ENCODE data around the gene PQBP1.

Gene PQBP1

DNA sequence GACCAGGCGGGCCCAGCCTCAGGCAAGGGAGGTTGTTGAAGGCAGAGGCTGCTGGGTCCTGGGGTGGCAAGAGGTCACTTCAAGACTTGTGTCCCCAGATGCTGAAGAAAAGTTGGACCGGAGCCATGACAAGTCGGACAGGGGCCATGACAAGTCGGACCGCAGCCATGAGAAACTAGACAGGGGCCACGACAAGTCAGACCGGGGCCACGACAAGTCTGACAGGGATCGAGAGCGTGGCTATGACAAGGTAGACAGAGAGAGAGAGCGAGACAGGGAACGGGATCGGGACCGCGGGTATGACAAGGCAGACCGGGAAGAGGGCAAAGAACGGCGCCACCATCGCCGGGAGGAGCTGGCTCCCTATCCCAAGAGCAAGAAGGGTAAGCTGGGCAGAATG lies 4.4 kb downstream of the PQBP1 start:
- no peak for DNase-seq

- no peak for DNase-seq
Observed at GRCh38 chrX:48902776-48903175, 5.0 kb downstream of the PQBP1 start.

DNA sequence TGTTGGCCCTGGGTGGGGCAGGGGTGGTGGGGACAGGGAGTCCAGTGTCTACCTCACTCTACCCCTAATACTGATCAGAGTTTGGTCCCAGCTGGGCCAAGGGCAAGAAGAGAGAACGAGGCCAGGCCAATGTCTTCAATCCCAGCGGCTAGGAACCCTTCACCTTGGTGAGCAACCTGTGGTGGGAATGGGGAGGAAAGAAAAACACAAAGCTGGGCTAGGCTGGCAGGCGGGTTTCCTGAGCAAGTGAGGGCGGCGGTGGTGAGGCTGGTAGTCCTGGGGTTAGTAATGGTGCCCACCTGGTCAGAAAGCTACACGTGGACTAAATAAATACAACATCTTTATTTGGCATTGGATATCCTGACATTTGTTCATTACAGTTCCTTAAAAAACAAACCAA lies 5.6 kb downstream of the PQBP1 start:
- no peak for DNase-seq

DNA sequence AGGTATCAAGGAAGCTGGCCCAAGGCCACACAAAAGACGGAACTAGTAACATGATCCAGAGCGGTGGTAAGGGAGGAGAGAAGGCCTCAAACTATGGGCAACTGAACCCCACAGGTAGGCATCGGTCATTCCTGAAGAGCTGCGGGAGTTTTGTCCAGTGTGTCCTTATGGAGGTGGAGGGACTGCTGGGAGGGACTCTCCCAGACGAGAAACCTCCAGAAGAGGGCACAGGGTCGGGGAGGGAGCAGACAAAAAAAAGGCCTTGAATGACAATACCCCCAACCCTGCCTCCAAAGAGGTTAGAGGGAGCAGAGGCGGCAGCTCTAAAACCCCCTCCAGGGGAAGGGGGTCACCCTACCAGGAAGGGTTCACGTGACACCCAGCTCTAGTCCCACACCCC lies 6.5 kb downstream of the PQBP1 start:
- DNase-seq: no peak

- no peak for DNase-seq
Observed at GRCh38 chrX:48904626-48905025, 6.9 kb downstream of the PQBP1 start.

DNA sequence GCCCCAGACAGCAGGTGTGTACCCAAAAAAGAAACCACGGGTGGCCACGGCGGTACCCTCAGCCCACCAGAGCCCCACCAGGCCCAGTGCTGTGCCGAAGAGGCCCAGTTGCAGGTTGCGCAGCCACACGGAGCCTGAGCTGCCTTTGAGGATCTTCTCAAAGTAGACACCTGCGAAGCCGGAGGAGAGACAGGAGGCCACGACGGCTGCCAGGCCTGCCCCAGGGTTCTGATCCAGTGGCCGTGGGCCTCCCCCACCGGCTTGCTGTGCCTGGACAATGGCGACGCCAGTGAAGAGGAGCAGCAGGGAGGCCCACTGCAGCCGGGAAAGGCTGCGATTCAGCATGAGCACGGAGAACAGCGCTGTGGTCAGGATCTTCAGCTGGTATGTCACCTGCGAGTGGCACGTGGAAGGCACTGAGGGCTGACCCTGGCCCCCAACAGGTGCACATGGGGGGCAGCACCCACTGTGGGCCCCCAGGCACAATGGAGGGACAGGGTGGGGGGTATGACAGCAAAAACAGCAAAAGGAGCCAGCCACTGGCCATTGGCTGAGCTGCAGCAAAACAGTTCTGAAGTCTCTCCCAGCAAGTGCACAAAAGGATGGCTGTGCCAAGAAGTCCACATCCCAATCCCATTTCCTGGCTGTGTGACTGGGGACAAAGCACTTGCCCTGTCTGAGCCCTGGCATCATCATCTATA lies 7.5 kb downstream of the PQBP1 start:
- no peak for DNase-seq

DNA sequence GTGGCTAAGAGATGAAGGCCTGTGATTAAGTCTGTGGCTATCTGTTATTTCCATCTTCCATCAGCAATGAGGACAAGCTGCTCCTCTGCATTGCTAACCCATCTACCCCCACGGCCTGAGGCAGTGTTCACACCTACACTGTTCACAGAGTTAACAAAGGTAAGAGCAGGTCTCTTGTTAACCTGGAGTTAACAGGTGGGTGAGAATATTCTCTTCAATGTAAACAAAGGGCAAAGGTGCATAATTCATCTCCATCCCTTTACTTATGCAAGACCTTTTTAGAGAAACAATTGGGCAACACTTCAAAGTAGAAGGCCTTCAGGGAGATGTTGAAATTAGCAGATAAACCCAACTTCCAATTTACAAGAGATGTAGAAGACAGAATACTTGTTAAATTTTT lies 10.9 kb downstream of the PQBP1 start:
- DNase-seq: no peak

DNA sequence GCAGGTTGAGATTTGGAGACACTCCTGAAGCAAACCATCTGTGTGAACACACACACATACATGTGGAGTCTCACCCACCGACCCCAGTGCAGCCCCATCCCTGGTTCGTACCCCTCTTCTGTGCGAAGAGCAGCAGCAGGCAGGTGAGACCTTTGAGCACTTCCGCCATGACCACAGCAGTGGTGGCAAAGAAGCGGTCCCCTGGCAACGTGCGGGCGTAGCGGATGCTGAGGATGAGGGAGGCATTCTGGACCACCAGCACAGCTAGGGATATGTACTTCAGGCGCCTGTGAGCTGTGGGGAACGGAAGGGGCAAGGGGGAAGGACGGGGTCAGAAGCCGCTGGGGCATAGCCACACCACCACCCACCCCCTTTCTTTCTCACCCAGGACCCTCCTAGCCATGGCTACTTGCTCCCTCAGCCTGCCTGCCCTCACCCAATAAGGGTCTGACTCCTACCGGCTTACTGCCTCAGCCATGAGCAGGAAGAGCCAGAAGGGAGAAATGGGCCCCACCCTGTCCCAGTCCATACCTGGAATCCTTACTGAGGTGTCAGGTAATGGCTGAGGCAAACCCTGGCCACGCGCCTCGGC lies 12.1 kb downstream of the PQBP1 start:
- DNase-seq: no peak

DNA sequence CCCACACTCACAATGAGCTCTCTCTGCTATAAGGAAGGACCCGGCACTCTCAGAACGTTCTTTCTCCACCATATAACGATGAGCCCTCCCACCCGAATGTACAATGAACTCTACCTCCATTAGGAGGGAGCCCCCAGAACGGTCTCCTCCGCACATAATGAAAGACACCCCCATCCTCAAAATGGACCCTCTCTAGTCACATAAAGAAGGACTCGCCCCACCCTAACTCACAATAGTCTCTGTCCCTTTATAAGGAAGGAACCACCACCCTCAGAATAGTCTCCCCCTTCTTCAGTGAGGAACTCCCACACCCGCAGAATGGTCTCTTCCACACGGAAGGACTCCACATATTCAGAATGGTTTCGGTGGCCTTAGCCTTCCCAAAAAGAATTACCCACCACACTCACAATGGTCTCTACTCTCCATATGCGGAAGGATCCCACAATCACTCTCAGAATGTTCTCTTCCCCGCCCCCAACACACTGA lies 13.2 kb downstream of the PQBP1 start:
- DNase-seq: peak; percentile 55

DNA sequence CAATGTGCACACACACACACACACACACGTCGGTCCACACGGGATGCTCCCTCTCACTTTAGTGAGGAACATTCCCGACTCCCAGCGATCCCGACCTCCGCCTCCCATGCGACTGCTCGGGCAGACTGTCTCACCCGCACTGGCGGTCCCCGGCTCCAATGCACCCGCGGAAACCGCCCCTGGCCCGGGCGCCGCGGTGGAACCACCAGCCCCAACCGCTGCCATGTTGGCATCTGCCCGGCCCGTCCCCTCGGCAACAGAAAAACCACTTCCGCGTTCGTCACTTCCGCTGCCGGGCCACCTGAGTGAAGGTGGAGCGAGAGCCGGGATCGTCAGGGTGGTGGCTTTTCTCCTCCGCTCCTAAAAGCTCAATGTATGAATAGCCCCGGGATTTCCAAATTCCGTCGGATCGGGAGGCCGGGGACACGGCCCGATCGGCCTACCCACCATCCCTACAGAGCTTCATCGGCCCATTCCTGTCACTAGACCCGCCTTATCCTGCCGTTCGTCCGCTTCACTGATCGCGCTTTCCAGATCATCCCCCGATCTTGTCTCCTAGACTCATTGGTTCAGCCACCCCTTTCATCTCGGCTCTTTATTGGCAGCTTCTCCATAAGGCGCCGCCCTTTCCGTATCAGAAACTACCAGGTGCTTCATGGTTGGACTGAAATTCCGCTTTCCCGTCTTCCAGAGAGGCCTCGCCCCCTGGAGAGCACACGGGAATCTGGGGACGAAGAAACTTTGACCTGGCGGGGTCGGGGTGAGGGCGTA lies 13.9 kb downstream of the PQBP1 start, which contains the start of gene SLC35A2:
TSS of gene SLC35A2 (minus strand) at position 235 of the 771 bp plus-strand sequence. CDS start at position 225, 10 bp downstream.
- DNase-seq: peak; percentile 68

GRCh38 chrX:48913605-48914366 lies 16.1 kb downstream of the PQBP1 start:
- no peak for DNase-seq

DNA sequence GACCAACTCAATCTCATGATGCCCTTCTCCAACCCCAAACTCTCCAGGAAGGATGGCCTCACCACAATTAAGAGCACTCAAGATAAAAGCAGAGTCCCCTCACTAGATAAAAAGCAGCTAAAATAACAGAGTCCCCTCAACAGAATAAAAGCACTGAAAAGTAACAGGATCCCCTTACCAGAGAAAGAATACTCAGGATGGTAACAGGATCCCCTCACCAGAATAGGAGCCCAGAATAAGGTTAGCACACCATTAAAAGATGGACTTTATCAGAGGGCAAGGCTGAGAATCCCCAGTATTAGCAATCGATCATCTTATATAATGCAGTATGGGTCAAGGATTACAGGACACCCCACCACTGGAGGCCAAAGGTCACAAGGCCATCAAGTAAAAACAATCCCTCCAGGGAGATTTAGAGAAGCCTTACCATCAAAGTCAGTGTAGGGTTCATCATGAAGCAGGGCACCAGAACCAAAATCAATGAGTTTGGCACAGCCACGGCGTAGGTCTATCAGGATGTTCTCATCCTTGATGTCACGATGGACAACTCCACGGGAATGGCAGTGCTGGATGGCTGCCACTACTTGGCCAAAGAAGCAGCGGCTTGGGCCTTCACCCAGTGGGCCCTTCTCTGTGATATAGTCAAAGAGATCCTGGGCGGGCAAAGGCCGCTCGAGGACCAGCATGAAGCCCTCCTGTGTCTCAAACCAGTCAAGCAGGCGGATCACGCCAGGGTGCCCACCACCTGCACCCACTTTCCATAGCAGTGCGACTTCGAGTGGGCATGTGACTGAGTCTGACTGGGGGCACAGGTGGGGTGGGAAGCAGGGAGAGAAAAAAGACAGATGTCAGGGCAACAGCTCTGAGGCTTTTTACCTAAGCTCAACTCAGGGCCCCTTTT lies 17.1 kb downstream of the PQBP1 start:
- DNase-seq: no peak

GRCh38 chrX:48917139-48918001 lies 19.6 kb downstream of the PQBP1 start:
- peak; percentile 91 for DNase-seq

GRCh38 chrX:48918301-48918642 lies 20.5 kb downstream of the PQBP1 start:
- no peak for DNase-seq

DNA sequence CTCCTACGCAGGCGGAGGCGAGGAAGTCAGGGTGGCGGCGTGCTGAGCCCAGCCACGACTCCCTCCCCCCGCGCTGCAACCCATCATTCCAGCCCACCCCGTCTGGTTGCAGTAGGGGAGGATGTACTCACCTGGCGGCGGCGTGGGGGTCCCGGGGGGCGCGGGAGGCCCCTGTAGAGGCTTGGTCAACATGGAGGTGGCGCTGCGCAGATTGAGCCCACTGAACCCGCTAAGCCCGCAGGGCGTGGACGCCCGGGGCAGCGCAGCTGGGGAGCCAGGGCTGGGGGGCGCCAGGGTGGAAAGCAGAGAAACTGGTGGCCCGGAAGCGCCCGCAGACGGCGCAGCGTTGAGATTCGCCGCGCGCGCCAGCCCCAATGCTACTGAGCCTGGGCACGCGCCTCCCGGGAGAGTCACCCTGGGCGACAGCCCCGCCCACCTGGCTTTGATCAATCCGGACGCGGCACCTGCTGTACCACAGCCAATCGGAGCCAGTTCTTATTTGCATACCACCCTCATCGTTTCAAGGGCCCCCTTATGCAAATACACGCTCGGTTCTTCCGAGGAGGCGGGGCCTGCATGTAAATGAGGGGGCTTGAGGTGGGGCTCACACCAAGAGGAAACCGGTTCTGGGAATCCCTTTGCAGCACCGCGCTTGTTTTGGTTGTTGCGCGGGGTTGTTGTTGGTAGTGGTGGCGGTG lies 21.1 kb downstream of the PQBP1 start, which contains the start of gene PIM2:
TSS of gene PIM2 (minus strand) at position 382 of the 698 bp plus-strand sequence. CDS start at position 192, 190 bp downstream.
- DNase-seq: peak; percentile 94

DNA sequence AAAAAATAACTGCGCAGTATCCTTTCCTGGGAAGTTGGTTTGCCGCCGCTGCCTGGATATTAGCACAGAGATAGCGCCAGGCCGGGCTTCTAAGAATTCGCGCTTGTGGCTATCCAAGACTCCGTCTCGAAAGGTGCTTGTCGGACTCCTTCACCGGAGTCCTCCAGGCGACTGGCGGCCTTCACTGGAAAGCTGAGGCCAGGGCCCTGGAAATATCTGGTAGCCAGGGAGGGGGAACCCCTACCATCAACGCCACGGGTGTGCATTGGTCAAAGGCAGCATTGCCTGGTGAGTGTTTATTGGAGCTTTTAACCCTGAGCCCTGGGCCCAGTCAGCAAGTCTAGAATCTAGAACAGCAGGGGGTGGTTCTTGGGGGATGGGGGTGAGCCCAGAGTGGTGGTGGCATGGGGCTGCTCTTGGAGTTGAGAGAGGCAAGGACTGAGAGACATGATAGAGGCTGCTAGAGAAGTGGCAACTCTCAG lies 21.7 kb downstream of the PQBP1 start:
- DNase-seq: no peak

- peak; percentile 46 for DNase-seq
Observed at GRCh38 chrX:48919947-48920717, 22.4 kb downstream of the PQBP1 start.

GRCh38 chrX:48920718-48921104 lies 23.0 kb downstream of the PQBP1 start:
- DNase-seq: no peak

- DNase-seq: no peak
Observed at GRCh38 chrX:48923771-48924170, 26.0 kb downstream of the PQBP1 start.

Measured in MV-4-11 (cell line).